Smooth muscle cell (in vitro differentiated cells): ENCODE data around the gene SKIC2. TPM values are rescaled to one million over a fixed set of nuclear protein-coding genes. Genes with fewer than 3 reads are reported as not detected.
"Not testable (repeated sequence)": the region's sequence is repeated elsewhere in the genome, so short reads cannot be mapped to it uniquely, and the experiment has no call there.

Experiments
- DNase-seq: peaks from one replicate; lab custom pipeline; 2025; ENCODE audit not compliant: unreplicated experiment; lab: John Stamatoyannopoulos, UW
- H2AFZ ChIP-seq: fragments of 200-600 bp; sonication (generic); 2 replicates; pipeline ENCODE4 v1.6.0; 2016; ENCODE audit warnings: antibody characterized with exemption, low read depth, mild to moderate bottlenecking
- H3F3A ChIP-seq: fragments of 200-600 bp; sonication (generic); 2 replicates; pipeline ENCODE4 v1.6.0; 2017; ENCODE audit warnings: antibody characterized with exemption, low read depth
- H3K27ac ChIP-seq: fragments of 200-600 bp; sonication (generic); 2 replicates; pipeline ENCODE4 v1.5.1; 2016; ENCODE audit warnings: low read depth, mild to moderate bottlenecking
- H3K27me3 ChIP-seq: fragments of 200-600 bp; sonication (generic); 2 replicates; pipeline ENCODE4 v1.6.1; 2016; ENCODE audit warnings: low read depth, mild to moderate bottlenecking
- H3K36me3 ChIP-seq: fragments of 200-600 bp; sonication (generic); 2 replicates; pipeline ENCODE4 v1.5.1; 2016; ENCODE audit warnings: low read depth
- H3K4me1 ChIP-seq: fragments of 200-600 bp; sonication (generic); 2 replicates; pipeline ENCODE4 v1.5.1; 2016; ENCODE audit warnings: low read depth
- H3K4me2 ChIP-seq: fragments of 200-600 bp; sonication (generic); 2 replicates; pipeline ENCODE4 v1.6.0; 2016; ENCODE audit warnings: mild to moderate bottlenecking
- H3K4me3 ChIP-seq: fragments of 200-600 bp; sonication (generic); 2 replicates; pipeline ENCODE4 v1.5.1; 2016; ENCODE audit warnings: mild to moderate bottlenecking
- H3K79me2 ChIP-seq: fragments of 200-600 bp; sonication (generic); 2 replicates; pipeline ENCODE4 v1.6.0; 2016; ENCODE audit warnings: low read depth, mild to moderate bottlenecking
- H3K9ac ChIP-seq: fragments of 200-600 bp; sonication (generic); 2 replicates; pipeline ENCODE4 v1.6.0; 2016; ENCODE audit warnings: low read depth
- H3K9me3 ChIP-seq: fragments of 200-600 bp; sonication (generic); replicated peaks from 2 replicates; pipeline ENCODE4 v1.5.1; 2016; ENCODE audit warnings: low read depth
- H4K20me1 ChIP-seq: fragments of 200-600 bp; sonication (generic); 2 replicates; pipeline ENCODE4 v1.6.0; 2016; ENCODE audit warnings: low read depth
- WGBS: methylation state at CpG from one replicate; pipeline ENCODE4 v1.1.7; 2016; ENCODE audit warnings: low lambda C conversion rate; 5-methylcytosine and 5-hydroxymethylcytosine counted together
- microRNA counts: library from miRNA; unstranded; fragments of <30 nt; microRNA quantifications from one replicate; lab custom pipeline; 2016
- microRNA-seq: library from miRNA; unstranded; fragments of <30 nt; microRNA quantifications from one replicate; pipeline ENCODE4, GENCODE V29; 2016; ENCODE audit warnings: borderline number of aligned reads
- polyA plus RNA-seq: library from polyadenylated mRNA; unstranded; fragments of >200 nt; fragmentation: Nextera tagmentation; extraction: Ambion mirVana; gene quantifications from 2 replicates; pipeline ENCODE4 v1.2.1, GENCODE V29; 2016
- small RNA-seq: library from RNA; depleted of rRNA; stranded (forward); fragments of <200 nt; gene quantifications from one replicate; pipeline ENCODE3, GENCODE V24; 2014
- total RNA-seq: library from RNA; depleted of rRNA; stranded (reverse); fragments of >200 nt; gene quantifications from 2 replicates; pipeline ENCODE4 v1.2.3, GENCODE V29; 2014

Gene SKIC2
- total and polyA plus RNA-seq, 2 experiments from 2014 or later = 27.6 to 56.0 TPM

DNA sequence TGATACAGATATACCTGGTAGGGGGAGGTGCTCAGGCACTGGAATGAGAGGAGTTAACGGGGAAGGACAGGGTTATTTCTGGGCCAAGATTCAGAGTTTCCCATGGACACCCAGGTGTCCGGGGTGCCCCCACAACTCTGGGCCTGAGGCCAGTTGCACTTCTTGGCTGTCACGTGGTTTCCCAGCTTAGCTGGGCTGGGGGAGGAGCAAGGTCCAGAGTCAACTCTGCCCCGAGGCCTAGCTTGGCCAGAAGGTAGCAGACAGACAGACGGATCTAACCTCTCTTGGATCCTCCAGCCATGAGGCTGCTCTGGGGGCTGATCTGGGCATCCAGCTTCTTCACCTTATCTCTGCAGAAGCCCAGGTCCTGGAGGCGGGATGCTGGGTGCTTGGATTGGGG is 55.6 kb downstream of the SKIC2 start, which contains the start of gene C4B:
TSS of gene C4B (plus strand) at position 249 of the 400 bp plus-strand sequence. CDS start at position 300, 51 bp downstream.
- not testable (repeated sequence) for H3K27me3 ChIP-seq, H3K4me3 ChIP-seq, H3K36me3 ChIP-seq, H3K4me1 ChIP-seq, H3K9me3 ChIP-seq, DNase-seq, H3K79me2 ChIP-seq, H3K27ac ChIP-seq, H3K9ac ChIP-seq, H2AFZ ChIP-seq, H3F3A ChIP-seq, H4K20me1 ChIP-seq, H3K4me2 ChIP-seq
- WGBS = no CpG with 5 or more reads among the region's 6 CpGs

MicroRNAs encoded within 50 kb of the gene (microRNA counts, 767-probe panel; counts per million panel counts)
- 183 counts per million for microRNA hsa-miR-1236 (lab: Ali Mortazavi, UCI)

Small RNA genes within 50 kb of the gene (microRNA-seq; reads per million reads assigned to microRNA genes)
- 1.8 reads per million for gene MIR1236

Small RNA genes within 50 kb of the gene (small RNA-seq; reads per million reads assigned to genes)
- not detected for gene AL645922.1

Other genes with a start within 250 kb of the SKIC2 start
Only the 30 nearest of the 35 such genes appear.
- 62.9 and 104 TPM in 2 replicates for gene DDAH2, start 229.9 kb upstream of the SKIC2 start, total RNA-seq
- gene DDAH2, start 229.9 kb upstream of the SKIC2 start, polyA plus RNA-seq = 122 and 134 TPM in 2 replicates
- gene CLIC1, start 222.6 kb upstream of the SKIC2 start, total RNA-seq = 373 and 417 TPM in 2 replicates
- 610 and 628 TPM in 2 replicates for gene CLIC1, start 222.6 kb upstream of the SKIC2 start, polyA plus RNA-seq
- 10.6 and 15.4 TPM in 2 replicates for gene MSH5, start 219.2 kb upstream of the SKIC2 start, total RNA-seq
- 4.7 and 10.5 TPM in 2 replicates for gene MSH5, start 219.2 kb upstream of the SKIC2 start, polyA plus RNA-seq
- gene SAPCD1, start 196.5 kb upstream of the SKIC2 start, total RNA-seq = not detected in 2 replicates
- gene SAPCD1, start 196.5 kb upstream of the SKIC2 start, polyA plus RNA-seq = 1.4 and 1.8 TPM in 2 replicates
- gene VWA7, start 181.8 kb upstream of the SKIC2 start, total RNA-seq = 0.22 and 0.58 TPM in 2 replicates
- gene VWA7, start 181.8 kb upstream of the SKIC2 start, polyA plus RNA-seq = 0.08 and 0.28 TPM in 2 replicates
- gene VARS1, start 163.4 kb upstream of the SKIC2 start, total RNA-seq = 31.9 and 60.8 TPM in 2 replicates
- gene VARS1, start 163.4 kb upstream of the SKIC2 start, polyA plus RNA-seq = 76.9 and 80.8 TPM in 2 replicates
- 62.0 and 91.2 TPM in 2 replicates for gene LSM2, start 152.2 kb upstream of the SKIC2 start, total RNA-seq
- 73.6 and 81.6 TPM in 2 replicates for gene LSM2, start 152.2 kb upstream of the SKIC2 start, polyA plus RNA-seq
- 0.63 and 0.94 TPM in 2 replicates for gene HSPA1L, start 143.9 kb upstream of the SKIC2 start, total RNA-seq
- gene HSPA1L, start 143.9 kb upstream of the SKIC2 start, polyA plus RNA-seq = 0.19 and 1.0 TPM in 2 replicates
- 52.6 and 59.5 TPM in 2 replicates for gene HSPA1A, start 143.6 kb upstream of the SKIC2 start, total RNA-seq
- gene HSPA1A, start 143.6 kb upstream of the SKIC2 start, polyA plus RNA-seq = 61.2 and 71.6 TPM in 2 replicates
- gene HSPA1B, start 131.4 kb upstream of the SKIC2 start, total RNA-seq = 33.6 and 43.1 TPM in 2 replicates
- gene HSPA1B, start 131.4 kb upstream of the SKIC2 start, polyA plus RNA-seq = 30.7 and 36.7 TPM in 2 replicates
- 40.0 and 47.5 TPM in 2 replicates for gene NEU1, start 96.4 kb upstream of the SKIC2 start, total RNA-seq
- gene NEU1, start 96.4 kb upstream of the SKIC2 start, polyA plus RNA-seq = 52.1 and 52.7 TPM in 2 replicates
- 0.72 and 0.85 TPM in 2 replicates for gene SLC44A4, start 80.2 kb upstream of the SKIC2 start, total RNA-seq
- gene SLC44A4, start 80.2 kb upstream of the SKIC2 start, polyA plus RNA-seq = 0.30 and 0.52 TPM in 2 replicates
- 17.4 and 17.6 TPM in 2 replicates for gene EHMT2, start 61.5 kb upstream of the SKIC2 start, total RNA-seq
- 33.9 and 38.9 TPM in 2 replicates for gene EHMT2, start 61.5 kb upstream of the SKIC2 start, polyA plus RNA-seq
- 0.04 and 0.54 TPM in 2 replicates for gene ZBTB12, start 57.1 kb upstream of the SKIC2 start, total RNA-seq
- 0.39 TPM in 1 of 2 replicates, not detected in the other for gene ZBTB12, start 57.1 kb upstream of the SKIC2 start, polyA plus RNA-seq
- gene C2, start 31.5 kb upstream of the SKIC2 start, total RNA-seq = 0.27 TPM in 1 of 2 replicates, not detected in the other
- gene C2, start 31.5 kb upstream of the SKIC2 start, polyA plus RNA-seq = 0.37 TPM in 2 replicates
- gene CFB, start 13.1 kb upstream of the SKIC2 start, total RNA-seq = not detected in 2 replicates
- gene CFB, start 13.1 kb upstream of the SKIC2 start, polyA plus RNA-seq = 2.3 and 4.1 TPM in 2 replicates
- 78.6 and 91.5 TPM in 2 replicates for gene NELFE, start 204 bp upstream of the SKIC2 start, total RNA-seq
- 125 and 134 TPM in 2 replicates for gene NELFE, start 204 bp upstream of the SKIC2 start, polyA plus RNA-seq
- gene DXO, start 13.0 kb downstream of the SKIC2 start, total RNA-seq = 7.8 and 11.0 TPM in 2 replicates
- 21.9 and 23.5 TPM in 2 replicates for gene DXO, start 13.0 kb downstream of the SKIC2 start, polyA plus RNA-seq
- gene C4A, start 22.9 kb downstream of the SKIC2 start, total RNA-seq = 2.8 and 4.6 TPM in 2 replicates
- 1.7 and 4.4 TPM in 2 replicates for gene C4A, start 22.9 kb downstream of the SKIC2 start, polyA plus RNA-seq
- 1.7 and 3.8 TPM in 2 replicates for gene C4B, start 55.6 kb downstream of the SKIC2 start, total RNA-seq
- gene C4B, start 55.6 kb downstream of the SKIC2 start, polyA plus RNA-seq = 1.3 and 2.9 TPM in 2 replicates
- 0.58 TPM in 1 of 2 replicates, not detected in the other for gene CYP21A2, start 79.2 kb downstream of the SKIC2 start, total RNA-seq
- 0.38 TPM in 1 of 2 replicates, not detected in the other for gene CYP21A2, start 79.2 kb downstream of the SKIC2 start, polyA plus RNA-seq
- gene TNXB, start 150.2 kb downstream of the SKIC2 start, total RNA-seq = 1.1 and 1.8 TPM in 2 replicates
- 1.1 and 4.3 TPM in 2 replicates for gene TNXB, start 150.2 kb downstream of the SKIC2 start, polyA plus RNA-seq
- 22.2 and 23.0 TPM in 2 replicates for gene ATF6B, start 169.1 kb downstream of the SKIC2 start, total RNA-seq
- gene ATF6B, start 169.1 kb downstream of the SKIC2 start, polyA plus RNA-seq = 22.5 and 39.8 TPM in 2 replicates
- gene FKBPL, start 171.1 kb downstream of the SKIC2 start, total RNA-seq = 5.3 and 6.5 TPM in 2 replicates
- gene FKBPL, start 171.1 kb downstream of the SKIC2 start, polyA plus RNA-seq = 5.4 and 7.7 TPM in 2 replicates
- 0.94 TPM in 1 of 2 replicates, not detected in the other for gene PRRT1, start 192.8 kb downstream of the SKIC2 start, total RNA-seq
- 1.4 and 3.3 TPM in 2 replicates for gene PRRT1, start 192.8 kb downstream of the SKIC2 start, polyA plus RNA-seq
- 13.3 and 17.5 TPM in 2 replicates for gene PPT2, start 195.0 kb downstream of the SKIC2 start, total RNA-seq
- 15.7 and 17.8 TPM in 2 replicates for gene PPT2, start 195.0 kb downstream of the SKIC2 start, polyA plus RNA-seq
- 3.6 and 5.6 TPM in 2 replicates for gene EGFL8, start 205.4 kb downstream of the SKIC2 start, total RNA-seq
- 4.3 and 8.2 TPM in 2 replicates for gene EGFL8, start 205.4 kb downstream of the SKIC2 start, polyA plus RNA-seq
- 60.5 and 71.1 TPM in 2 replicates for gene AGPAT1, start 216.9 kb downstream of the SKIC2 start, total RNA-seq
- 51.8 and 52.4 TPM in 2 replicates for gene AGPAT1, start 216.9 kb downstream of the SKIC2 start, polyA plus RNA-seq
- gene RNF5, start 219.2 kb downstream of the SKIC2 start, total RNA-seq = 49.3 and 58.1 TPM in 2 replicates
- 74.0 and 75.9 TPM in 2 replicates for gene RNF5, start 219.2 kb downstream of the SKIC2 start, polyA plus RNA-seq
- gene AGER, start 225.1 kb downstream of the SKIC2 start, total RNA-seq = 0.81 and 2.6 TPM in 2 replicates
- 2.5 and 6.4 TPM in 2 replicates for gene AGER, start 225.1 kb downstream of the SKIC2 start, polyA plus RNA-seq